Testis (tissue), 2 donors: ENCODE data around the gene RNU1-3.
"Not testable (repeated sequence)": the region's sequence is repeated elsewhere in the genome, so short reads cannot be mapped to it uniquely, and the experiment has no call there.

Experiments used
- POLR2A ChIP-seq: fragments of 450-650 bp; IDR thresholded peaks from one replicate; pipeline ENCODE4 v1.6.1; 2017; ENCODE audit warnings: antibody characterized with exemption, mild to moderate bottlenecking, moderate library complexity
- TF ChIP-seq, protein P1 (sequence below), 3 experiments: fragments of 450-650 bp in 2 of 3; fragments of 200-600 bp in 1 of 3; sonication (generic) in 1 of 3; IDR thresholded peaks; one replicate each; pipeline ENCODE4 v1.5.1; 2016 to 2019; ENCODE audit warnings: antibody characterized with exemption in 3 of 3, mild to moderate bottlenecking in 2 of 3, moderate library complexity in 1 of 3

DNA sequence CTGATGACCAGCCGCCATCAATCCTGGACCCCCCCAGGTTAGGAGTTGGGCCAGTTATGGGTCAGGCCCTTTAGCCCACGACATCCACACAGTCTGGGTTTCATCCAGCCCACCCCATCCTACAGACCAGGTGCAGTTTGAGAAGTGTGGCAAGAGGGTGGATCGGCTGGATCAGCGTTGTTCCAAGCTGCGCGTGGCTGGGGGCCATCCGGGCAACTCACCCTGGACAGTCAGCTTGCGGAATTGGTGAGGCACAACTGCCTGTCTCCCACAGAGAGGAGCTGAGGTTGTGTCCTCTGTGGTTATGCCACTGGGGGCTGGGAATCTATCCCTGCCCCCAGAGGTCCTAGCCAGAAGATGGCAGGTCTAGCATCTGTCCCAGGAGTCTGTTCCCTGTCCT, 18.0 kb downstream of the RNU1-3 start:
- not testable (repeated sequence) for TF ChIP-seq POLR2A
- TF ChIP-seq, protein P1, sequence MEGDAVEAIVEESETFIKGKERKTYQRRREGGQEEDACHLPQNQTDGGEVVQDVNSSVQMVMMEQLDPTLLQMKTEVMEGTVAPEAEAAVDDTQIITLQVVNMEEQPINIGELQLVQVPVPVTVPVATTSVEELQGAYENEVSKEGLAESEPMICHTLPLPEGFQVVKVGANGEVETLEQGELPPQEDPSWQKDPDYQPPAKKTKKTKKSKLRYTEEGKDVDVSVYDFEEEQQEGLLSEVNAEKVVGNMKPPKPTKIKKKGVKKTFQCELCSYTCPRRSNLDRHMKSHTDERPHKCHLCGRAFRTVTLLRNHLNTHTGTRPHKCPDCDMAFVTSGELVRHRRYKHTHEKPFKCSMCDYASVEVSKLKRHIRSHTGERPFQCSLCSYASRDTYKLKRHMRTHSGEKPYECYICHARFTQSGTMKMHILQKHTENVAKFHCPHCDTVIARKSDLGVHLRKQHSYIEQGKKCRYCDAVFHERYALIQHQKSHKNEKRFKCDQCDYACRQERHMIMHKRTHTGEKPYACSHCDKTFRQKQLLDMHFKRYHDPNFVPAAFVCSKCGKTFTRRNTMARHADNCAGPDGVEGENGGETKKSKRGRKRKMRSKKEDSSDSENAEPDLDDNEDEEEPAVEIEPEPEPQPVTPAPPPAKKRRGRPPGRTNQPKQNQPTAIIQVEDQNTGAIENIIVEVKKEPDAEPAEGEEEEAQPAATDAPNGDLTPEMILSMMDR (IDR thresholded peaks at IDR 0.05) = not testable (repeated sequence)
